Measurements from ENCODE around the gene PRDX4. TPM values are rescaled to one million over a fixed set of nuclear protein-coding genes. Genes with fewer than 3 reads are reported as not detected.

Gene PRDX4
- 76.4 and 80.3 TPM in 2 replicates for total RNA-seq

- H3K4me1 Mint-ChIP-seq = peaks cover 16% of the 10 kb centered on the region
- peak within 1 kb of the TSS; percentile 93 for H3K27ac Mint-ChIP-seq
- peaks cover 7% of the 10 kb centered on the region for H3K36me3 Mint-ChIP-seq (ENCODE audit: low read depth)
- peak within 1 kb of the TSS; percentile 89 for H3K4me3 Mint-ChIP-seq
- intact Hi-C loops (cut with micrococcal nuclease) = loop anchor here (1.0 to 10.0 kb wide), 4 partner anchors 65 to 1027 kb away; partner anchors contain the start of genes APOO and POLA1
- no peaks in the 10 kb centered on the region for H3K9me3 Mint-ChIP-seq
- H3K27me3 Mint-ChIP-seq = no peaks in the 10 kb centered on the region
- DNase-seq = peak; percentile 91
Observed at GRCh38 chrX:23667239-23668177, at the start of gene PRDX4. TSS of gene PRDX4 (plus strand) at chrX:23667493. CDS start at chrX:23667571, 78 bp downstream.

DNA sequence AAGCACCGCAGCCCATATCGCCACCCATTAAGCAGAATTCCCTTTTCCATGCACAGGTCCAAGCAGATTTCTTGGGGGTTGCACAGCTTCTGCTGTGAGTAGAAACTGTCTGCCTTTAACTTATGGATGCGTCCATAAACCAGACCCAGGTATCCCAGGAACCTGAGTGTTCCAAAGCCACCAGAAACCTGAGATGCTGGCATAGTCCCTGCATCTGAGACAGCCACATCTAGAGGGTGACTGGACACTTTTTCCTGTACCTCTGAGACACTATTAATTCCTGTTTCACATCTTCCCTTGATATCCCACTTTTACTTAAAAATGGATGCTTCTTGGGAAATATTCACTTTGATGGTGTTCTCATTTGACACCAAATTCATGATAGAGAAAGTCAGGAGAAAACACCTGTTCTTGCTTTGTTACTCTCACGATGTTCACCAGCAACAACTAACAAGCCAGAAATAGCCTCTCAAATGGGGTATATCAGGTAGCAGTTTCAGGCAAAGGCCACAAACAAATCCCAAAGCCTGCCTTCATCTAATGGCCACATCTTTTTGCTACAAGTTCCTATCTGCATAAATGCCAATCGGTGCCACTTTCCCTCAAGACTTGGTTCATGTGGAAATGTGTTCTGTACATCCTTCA, 45.5 kb upstream of the PRDX4 start:
- intact Hi-C loops (cut with micrococcal nuclease) = no loop called here
- H3K9me3 Mint-ChIP-seq = no peaks in the 10 kb centered on the region
- DNase-seq = no peak
- H3K36me3 Mint-ChIP-seq (ENCODE audit: low read depth) = no peaks in the 10 kb centered on the region
- H3K27me3 Mint-ChIP-seq = peaks cover 3% of the 10 kb centered on the region
- H3K4me3 Mint-ChIP-seq = no peak overlapping the region
- H3K27ac Mint-ChIP-seq = no peak overlapping the region
- H3K4me1 Mint-ChIP-seq = no peaks in the 10 kb centered on the region

DNA sequence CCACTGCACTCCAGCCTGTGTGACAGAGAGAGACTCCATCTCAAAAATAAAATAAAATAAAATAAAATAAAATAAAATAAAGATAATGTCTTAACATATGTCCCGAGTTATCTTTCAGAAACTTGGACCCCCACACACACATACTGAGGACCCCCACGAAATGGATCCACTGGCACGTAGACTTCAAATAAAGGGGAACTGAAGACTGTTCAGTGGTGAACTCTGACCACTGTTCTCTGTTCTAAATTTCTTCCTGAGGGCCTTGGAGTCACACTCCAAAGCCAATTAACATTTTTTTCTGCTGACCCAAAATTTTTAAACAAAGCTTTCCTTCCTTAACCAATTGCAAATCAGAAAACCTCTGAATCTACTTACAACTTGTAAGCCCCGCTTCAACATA, 43.5 kb upstream of the PRDX4 start:
- no peak for DNase-seq
- Mint-ChIP-seq H3K36me3 (ENCODE audit: low read depth) (no peaks in the 10 kb centered on the region), H3K9me3 (no peaks in the 10 kb centered on the region), H3K27ac (no peak overlapping the region), H3K4me3 (no peak overlapping the region), H3K4me1 (no peaks in the 10 kb centered on the region), H3K27me3 (peaks cover 3% of the 10 kb centered on the region)
- intact Hi-C loops (cut with micrococcal nuclease) = no loop called here

- H3K9me3 Mint-ChIP-seq = no peaks in the 10 kb centered on the region
- H3K36me3 Mint-ChIP-seq (ENCODE audit: low read depth) = no peaks in the 10 kb centered on the region
- no peak overlapping the region for H3K4me3 Mint-ChIP-seq
- peaks cover 7% of the 10 kb centered on the region for H3K27me3 Mint-ChIP-seq
- no peak overlapping the region for H3K27ac Mint-ChIP-seq
- no peaks in the 10 kb centered on the region for H3K4me1 Mint-ChIP-seq
- intact Hi-C loops (cut with micrococcal nuclease) = no loop called here
- DNase-seq = no peak
Observed at GRCh38 chrX:23626651-23627050, 40.6 kb upstream of the PRDX4 start.

GRCh38 chrX:23628131-23628530, 39.2 kb upstream of the PRDX4 start:
- no peaks in the 10 kb centered on the region for H3K9me3 Mint-ChIP-seq
- DNase-seq = no peak
- no peaks in the 10 kb centered on the region for H3K36me3 Mint-ChIP-seq (ENCODE audit: low read depth)
- H3K4me3 Mint-ChIP-seq = no peak overlapping the region
- no peaks in the 10 kb centered on the region for H3K4me1 Mint-ChIP-seq
- peaks cover 7% of the 10 kb centered on the region for H3K27me3 Mint-ChIP-seq
- no peak overlapping the region for H3K27ac Mint-ChIP-seq
- intact Hi-C loops (cut with micrococcal nuclease) = no loop called here

DNA sequence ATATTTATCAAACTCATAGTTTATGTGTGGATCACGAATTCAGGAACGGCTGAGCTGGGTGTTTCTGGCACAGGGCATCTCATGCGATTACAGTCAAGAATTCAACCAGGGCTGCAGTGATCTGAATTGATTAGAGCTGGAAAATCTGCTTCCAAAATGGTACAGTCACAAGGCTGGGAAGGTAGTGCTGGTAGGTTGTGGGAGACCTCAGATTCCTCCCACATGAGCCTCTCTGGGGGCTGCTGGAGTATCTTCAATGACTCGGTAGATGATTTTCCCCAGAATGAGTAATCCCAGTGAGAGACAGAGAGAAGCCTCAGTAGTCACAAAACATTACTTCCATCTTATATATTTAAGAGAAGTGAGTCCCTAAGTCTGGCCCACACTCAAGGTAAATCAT, 36.2 kb upstream of the PRDX4 start:
- peaks cover 4% of the 10 kb centered on the region for H3K27me3 Mint-ChIP-seq
- intact Hi-C loops (cut with micrococcal nuclease) = no loop called here
- no peak overlapping the region for H3K27ac Mint-ChIP-seq
- H3K36me3 Mint-ChIP-seq (ENCODE audit: low read depth) = no peaks in the 10 kb centered on the region
- no peak for DNase-seq
- H3K4me1 Mint-ChIP-seq = no peaks in the 10 kb centered on the region
- H3K9me3 Mint-ChIP-seq = no peaks in the 10 kb centered on the region
- H3K4me3 Mint-ChIP-seq = no peak overlapping the region

GRCh38 chrX:23633834-23634580, 33.3 kb upstream of the PRDX4 start:
- no peak for DNase-seq
- intact Hi-C loops (cut with micrococcal nuclease) = no loop called here
- Mint-ChIP-seq H3K9me3 (no peaks in the 10 kb centered on the region), H3K4me3 (no peak overlapping the region), H3K4me1 (no peaks in the 10 kb centered on the region), H3K36me3 (ENCODE audit: low read depth) (no peaks in the 10 kb centered on the region), H3K27ac (no peak overlapping the region), H3K27me3 (peaks cover 4% of the 10 kb centered on the region)

DNA sequence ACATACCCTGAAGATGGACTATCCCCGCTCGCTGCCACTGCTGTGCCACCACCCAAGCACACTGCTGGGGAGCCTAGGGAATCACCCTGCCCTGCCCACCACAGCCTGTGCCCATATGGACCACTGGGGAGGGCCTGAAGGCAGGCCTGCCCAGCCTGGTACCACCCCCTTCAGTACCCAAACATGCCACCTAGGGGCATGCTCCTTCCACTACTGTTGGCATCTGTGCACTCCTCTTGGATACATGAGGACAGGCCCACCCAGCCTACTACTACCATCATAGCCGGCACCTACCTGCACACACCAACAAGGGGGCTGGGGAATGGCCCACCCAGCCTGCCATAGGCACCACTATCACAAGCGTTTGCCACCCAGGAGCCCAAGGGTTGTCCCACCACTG, 30.1 kb upstream of the PRDX4 start:
- intact Hi-C loops (cut with micrococcal nuclease) = loop anchor here (1.0 to 5.0 kb wide), 2 partner anchors 55 to 265 kb away; no protein-coding TSS in a partner anchor
- no peaks in the 10 kb centered on the region for H3K4me1 Mint-ChIP-seq
- H3K27me3 Mint-ChIP-seq = peaks cover 8% of the 10 kb centered on the region
- H3K9me3 Mint-ChIP-seq = no peaks in the 10 kb centered on the region
- no peak overlapping the region for H3K4me3 Mint-ChIP-seq
- H3K36me3 Mint-ChIP-seq (ENCODE audit: low read depth) = no peaks in the 10 kb centered on the region
- H3K27ac Mint-ChIP-seq = no peak overlapping the region
- DNase-seq = peak; percentile 85

DNA sequence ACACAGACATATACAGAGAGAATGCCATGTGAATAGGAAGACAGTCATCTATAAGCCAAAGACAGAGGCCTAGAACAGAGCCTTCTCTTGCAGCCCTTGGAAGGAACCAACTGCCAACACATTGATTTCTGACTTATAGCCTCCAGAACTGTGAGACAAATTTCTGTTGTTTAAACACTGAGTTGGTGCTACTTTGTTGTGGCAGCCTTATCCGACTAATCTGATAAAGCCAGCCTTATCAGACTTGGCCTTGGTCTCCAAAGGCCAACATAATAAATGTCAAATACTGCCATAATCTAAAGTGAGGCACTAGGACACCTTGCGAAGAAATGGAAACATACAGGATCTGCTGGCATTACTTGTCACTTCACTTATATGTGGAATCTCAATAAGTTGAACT, 24.3 kb upstream of the PRDX4 start:
- DNase-seq = no peak
- no peak overlapping the region for H3K4me3 Mint-ChIP-seq
- peaks cover 12% of the 10 kb centered on the region for H3K27me3 Mint-ChIP-seq
- H3K27ac Mint-ChIP-seq = no peak overlapping the region
- no peaks in the 10 kb centered on the region for H3K4me1 Mint-ChIP-seq
- no peaks in the 10 kb centered on the region for H3K9me3 Mint-ChIP-seq
- intact Hi-C loops (cut with micrococcal nuclease) = no loop called here
- no peaks in the 10 kb centered on the region for H3K36me3 Mint-ChIP-seq (ENCODE audit: low read depth)

DNA sequence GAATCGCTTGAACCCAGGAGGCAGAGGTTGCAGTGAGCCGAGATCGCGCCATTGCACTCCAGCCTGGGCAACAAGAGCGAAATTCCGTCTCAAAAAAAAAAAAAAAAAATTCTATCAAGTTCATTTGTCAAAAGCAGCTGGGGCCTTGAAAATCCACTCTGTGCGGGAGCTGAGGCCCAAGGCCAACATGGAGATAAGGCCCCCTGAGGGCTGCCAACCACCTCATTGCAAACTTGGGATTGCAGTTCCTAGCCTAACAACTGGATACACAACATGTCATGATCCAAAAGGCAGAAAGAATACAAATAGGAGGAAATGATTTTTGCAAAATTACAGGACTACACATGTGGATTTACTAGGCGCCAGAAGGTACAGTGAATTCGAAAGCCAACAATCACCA, 22.5 kb upstream of the PRDX4 start:
- H3K27me3 Mint-ChIP-seq = peaks cover 13% of the 10 kb centered on the region
- H3K9me3 Mint-ChIP-seq = no peaks in the 10 kb centered on the region
- no peaks in the 10 kb centered on the region for H3K36me3 Mint-ChIP-seq (ENCODE audit: low read depth)
- no peaks in the 10 kb centered on the region for H3K4me1 Mint-ChIP-seq
- no peak for DNase-seq
- H3K27ac Mint-ChIP-seq = no peak overlapping the region
- no peak overlapping the region for H3K4me3 Mint-ChIP-seq
- intact Hi-C loops (cut with micrococcal nuclease) = no loop called here

- intact Hi-C loops (cut with micrococcal nuclease) = no loop called here
- H3K4me1 Mint-ChIP-seq = peaks cover 3% of the 10 kb centered on the region
- no peaks in the 10 kb centered on the region for H3K36me3 Mint-ChIP-seq (ENCODE audit: low read depth)
- H3K4me3 Mint-ChIP-seq = no peak overlapping the region
- DNase-seq = no peak
- H3K27me3 Mint-ChIP-seq = no peaks in the 10 kb centered on the region
- no peak overlapping the region for H3K27ac Mint-ChIP-seq
- H3K9me3 Mint-ChIP-seq = no peaks in the 10 kb centered on the region
Observed at GRCh38 chrX:23656091-23656490, 11.2 kb upstream of the PRDX4 start.

GRCh38 chrX:23656684-23657083, 10.6 kb upstream of the PRDX4 start:
- Mint-ChIP-seq H3K4me3 (no peak overlapping the region), H3K27ac (no peak overlapping the region), H3K9me3 (no peaks in the 10 kb centered on the region), H3K36me3 (ENCODE audit: low read depth) (no peaks in the 10 kb centered on the region), H3K4me1 (peaks cover 8% of the 10 kb centered on the region), H3K27me3 (no peaks in the 10 kb centered on the region)
- intact Hi-C loops (cut with micrococcal nuclease) = no loop called here
- no peak for DNase-seq

- Mint-ChIP-seq H3K27me3 (no peaks in the 10 kb centered on the region), H3K27ac (no peak overlapping the region), H3K9me3 (no peaks in the 10 kb centered on the region), H3K36me3 (ENCODE audit: low read depth) (no peaks in the 10 kb centered on the region), H3K4me3 (no peak overlapping the region), H3K4me1 (peaks cover 20% of the 10 kb centered on the region)
- intact Hi-C loops (cut with micrococcal nuclease) = no loop called here
- no peak for DNase-seq
Observed at GRCh38 chrX:23659339-23659738, 8.0 kb upstream of the PRDX4 start.

Data from activated CD4-positive, alpha-beta T cell treated with anti-CD3 and anti-CD28 coated beads, Interleukin-2, amount 10 ng/mL, durations not matched to agents 24 days and 14 days (primary cell).